Kidney capillary endothelial cell (primary cell): Measurements from ENCODE around the gene PTPRC.

Source experiments
- DNase-seq: peaks from one replicate; pipeline ENCODE4 v3.0.0-alpha.2; 2018; ENCODE audit warnings: low spot score

The PTPRC gene

DNA sequence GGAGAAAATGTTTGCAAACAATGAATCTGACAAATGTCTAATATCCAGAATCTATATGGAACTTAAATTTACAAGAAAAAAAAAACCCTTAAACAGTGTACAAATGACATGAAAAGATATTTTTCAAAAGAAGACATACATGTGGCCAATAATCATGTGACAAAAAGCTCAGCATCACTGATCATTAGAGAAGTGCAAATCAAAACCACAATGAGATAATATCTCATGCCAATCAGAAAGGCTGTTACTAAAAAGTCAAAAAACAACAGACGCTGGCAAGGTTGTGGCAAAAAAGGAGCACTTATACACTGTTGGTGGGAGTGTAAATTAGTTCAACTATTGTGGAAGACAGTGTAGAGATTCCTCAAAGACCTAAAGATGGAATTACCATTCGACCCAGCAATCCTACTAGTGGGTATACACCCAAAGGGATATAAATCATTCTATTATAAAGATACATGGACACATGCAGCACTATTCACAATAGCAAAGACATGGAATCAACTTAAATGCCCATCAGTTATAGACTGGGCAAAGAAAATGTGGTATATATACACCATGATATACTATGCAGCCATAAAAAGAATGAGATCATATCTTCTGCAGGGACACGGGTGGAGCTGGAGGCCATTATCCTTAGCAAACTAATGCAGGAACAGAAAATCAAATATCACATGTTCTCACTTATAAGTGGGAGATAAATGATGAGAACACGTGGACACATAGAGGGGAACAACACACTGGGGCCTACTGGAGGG, 123.2 kb downstream of the PTPRC start:
- DNase-seq = no peak

DNA sequence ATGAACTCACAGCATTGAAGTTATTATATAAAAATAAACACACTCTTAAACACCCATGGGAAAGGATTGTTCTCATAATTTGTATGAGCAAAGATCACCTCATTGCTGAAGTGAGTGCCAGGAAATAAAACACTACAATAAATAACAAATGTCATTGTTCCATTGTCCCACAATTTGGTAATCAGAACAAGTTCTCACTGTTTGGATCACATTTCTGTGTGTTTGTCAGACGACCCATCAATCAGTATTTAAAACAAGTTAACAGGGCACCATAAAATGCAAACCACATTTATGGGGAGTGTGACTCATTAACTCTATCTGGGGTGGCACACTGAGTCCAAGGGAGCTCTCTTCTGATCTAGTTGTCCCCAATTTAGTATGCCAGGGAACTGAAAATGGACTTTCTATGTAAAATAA, 124.5 kb downstream of the PTPRC start:
- no peak for DNase-seq

DNA sequence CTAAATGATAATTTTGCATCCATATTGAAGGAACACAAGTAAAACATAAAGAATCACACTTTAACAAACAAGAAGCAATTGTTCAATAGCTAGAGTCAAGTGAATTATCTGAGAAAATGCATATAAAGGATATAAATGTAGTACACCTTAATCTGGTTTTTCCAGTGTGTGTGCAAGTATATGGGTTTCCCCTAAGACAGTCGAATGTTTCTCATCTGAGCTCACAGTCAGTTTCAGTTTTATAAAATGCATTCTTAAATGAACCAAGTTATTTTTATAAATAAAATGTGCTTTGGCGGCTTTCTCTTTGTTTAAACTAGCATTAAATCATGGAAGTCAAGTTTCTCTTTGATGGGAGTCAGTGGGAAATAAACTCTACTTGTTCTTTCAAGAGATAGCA, 125.9 kb downstream of the PTPRC start:
- no peak for DNase-seq

DNA sequence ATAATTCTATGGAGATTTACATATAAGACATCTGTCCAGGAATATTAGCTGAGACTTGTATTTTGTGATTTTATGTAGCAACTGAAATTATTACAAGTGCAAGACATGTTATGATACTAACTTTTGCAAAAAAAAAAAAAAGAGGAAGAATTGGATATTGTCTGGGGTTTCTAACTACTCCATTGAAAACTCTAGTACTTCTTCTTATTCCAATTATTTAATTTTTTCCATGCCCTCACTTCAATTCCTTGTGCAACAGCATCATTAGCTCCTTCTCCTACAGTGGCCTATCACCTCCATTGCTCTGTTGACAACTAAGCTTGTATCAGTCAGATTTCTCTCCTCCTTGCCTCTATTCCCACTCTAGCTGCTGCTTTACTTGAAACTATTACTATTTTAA, 126.6 kb downstream of the PTPRC start:
- DNase-seq = no peak

DNA sequence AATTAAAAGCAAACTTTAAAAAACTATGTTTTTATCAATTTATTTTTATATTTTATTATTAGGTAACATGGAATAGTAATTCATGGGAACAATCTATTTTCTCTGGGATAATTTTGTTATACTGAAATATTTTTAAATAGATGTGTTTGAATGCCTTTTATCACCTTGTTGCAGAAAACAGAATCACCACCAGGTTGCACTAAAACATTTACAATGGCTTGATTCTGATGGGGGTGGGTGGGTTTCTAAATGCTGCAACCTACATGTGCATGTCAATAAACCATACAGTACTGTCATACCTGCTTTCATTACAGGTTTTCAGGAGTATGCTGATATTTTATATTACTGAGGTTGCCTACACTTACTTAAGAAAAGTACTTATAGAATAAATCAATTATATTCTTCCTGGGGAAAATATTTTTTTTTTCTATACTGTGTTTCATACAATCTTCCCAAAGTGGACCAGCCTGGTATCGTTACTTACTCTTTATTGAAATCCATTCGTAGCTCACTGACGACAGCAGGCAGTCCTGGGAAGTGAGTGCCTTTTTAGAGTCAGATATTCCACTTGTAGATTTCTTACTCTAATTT, 132.8 kb downstream of the PTPRC start:
- peak; percentile 48 for DNase-seq

DNA sequence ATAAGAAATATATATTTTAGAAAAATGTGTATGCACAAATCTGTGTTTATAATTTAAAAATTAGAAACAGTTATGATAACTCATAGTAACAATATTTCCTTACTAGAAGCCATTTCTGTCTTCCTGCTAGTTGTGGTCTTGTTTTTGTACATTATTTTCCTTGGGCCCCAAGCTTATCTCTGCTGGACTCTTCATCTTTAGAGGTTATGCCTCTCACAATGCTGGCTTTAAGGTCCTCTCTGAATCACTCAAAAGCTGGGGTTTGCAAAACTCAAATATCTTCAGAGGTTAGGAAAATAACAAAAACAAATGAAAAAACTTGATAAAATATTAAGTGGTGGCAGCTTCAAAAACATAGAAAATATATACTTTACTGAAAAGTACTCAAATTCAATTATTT, 133.8 kb downstream of the PTPRC start:
- no peak for DNase-seq

DNA sequence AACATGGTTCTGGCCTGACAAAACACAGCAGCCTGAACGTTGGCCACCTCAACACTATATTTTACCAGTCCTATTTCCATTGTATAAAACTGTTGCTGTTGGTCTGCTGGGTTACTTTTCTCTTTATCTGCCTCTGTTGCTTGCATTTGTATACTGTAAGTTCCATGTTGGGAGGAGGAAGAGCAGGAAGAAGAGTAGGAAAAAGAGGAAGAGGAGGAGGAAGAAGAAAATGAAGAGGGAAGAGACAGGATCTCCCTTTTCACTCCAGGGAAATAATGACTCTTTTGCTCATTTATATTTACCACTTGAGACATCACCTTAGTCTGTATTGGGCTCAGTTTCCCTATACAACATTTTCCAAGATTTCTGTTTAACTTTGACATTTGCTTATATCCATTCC, 134.2 kb downstream of the PTPRC start:
- DNase-seq = no peak

DNA sequence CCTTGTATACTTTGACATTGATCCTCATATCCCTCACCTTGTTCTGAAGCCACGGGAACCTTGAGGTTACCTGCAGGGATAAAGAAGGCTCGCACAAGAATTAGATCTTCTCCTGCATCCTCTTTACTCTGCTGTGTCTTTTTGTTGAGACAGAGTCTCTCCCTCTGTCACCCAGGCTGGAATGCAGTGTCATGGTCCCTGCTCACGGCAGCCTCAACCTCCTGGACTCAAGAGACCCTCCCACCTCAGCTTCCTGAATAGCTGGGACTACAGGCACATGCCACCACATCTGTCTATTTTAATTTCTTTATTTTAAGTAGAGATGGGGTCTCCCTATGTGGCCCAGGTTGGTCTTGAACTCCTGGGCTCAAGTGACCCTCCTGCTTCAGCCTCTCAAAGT, 134.7 kb downstream of the PTPRC start:
- DNase-seq = no peak

DNA sequence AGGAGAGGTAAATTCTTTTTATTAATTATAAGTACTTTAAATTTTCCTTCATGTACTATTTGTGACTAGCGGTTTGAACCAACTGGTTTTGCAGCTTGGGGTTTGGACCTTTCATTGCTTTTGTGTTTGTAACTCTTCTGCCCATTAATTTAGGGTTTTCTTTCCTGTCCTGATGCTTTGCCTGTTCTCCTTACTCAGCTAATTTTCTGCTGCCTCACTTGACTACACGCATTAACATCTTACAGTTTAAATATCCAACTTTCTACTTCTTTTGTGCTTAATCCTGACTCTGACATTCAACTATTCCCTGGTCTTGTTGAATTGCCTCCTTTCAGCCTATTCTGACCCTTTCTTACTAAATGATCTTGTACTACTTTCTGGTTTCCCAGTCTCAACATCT, 135.6 kb downstream of the PTPRC start:
- no peak for DNase-seq

DNA sequence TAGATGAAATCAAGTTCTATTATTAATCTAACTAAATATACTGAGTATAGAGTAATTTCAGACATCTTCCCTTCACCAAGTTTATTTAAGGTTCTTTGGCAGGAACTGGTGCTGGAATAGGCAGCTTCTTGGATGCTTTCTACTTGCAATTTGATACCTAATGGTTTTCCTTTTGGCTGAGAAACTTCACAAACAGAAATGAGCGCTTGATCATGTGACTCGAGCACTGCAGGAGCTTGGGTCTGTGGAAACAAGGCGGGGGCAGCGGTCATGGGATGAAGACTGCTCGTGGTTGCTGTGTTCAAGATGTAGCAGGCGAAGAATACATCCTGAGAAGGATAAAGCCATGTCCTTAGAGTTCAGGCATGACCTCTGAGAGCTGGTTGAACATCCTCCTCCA, 136.8 kb downstream of the PTPRC start:
- DNase-seq = no peak

DNA sequence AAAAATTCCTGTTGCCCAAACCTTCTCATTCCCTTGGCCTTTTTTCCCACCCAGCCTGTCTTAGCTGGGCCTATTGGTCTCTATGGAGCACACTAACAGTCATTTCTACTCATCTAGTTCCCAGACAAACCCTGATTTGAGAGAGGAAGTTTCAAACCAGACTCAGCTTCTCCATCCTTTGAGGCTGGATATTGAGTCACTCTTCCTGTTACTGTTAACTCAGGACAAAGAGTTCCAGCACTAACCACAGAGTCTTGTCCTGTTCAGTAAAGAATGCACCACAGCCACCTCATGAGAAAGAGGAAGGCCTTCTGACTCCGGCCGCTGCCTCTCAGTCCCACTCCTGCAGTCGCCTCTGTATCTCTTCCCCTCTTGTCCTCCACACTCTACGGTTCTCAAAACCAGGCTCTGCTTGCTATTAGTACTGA, 137.8 kb downstream of the PTPRC start:
- peak; percentile 98 for DNase-seq

DNA sequence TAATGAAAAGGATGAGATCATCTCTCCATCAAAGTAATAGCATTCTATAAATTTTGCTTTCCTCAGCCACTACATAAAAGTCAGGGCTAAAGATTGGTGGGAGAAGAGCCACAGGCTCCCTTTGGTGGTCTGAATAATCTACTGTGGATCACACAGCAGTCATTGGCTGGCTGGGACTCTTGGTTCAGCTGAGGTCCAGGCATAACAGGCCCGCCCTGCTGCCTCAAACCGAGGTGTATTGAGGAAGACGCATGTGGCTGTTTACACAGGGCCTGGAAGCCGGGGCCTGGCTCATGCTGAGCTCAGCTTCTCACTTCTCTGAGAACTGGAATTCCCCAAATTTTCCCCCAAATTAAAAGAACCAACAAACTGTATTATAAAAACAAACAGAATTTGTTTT, 139.2 kb downstream of the PTPRC start:
- DNase-seq = no peak

DNA sequence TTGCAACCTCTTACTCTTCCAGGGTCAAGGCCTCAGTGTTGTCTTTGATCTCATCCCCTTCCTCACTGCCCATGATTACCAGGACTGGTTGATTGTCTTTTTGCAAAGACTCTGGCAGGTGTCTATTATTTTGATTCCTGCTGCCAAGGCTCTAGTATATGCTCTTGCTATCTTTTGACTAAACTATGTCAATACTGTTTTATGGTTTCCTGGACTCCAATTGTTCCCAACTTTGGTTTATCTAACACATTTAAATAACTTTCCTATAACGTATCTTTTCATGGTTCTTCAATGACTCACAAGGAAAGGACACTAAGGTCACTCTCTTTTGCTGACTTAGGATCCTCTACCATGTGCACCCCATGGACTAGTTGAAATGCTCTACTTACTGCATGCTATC, 141.5 kb downstream of the PTPRC start:
- peak; percentile 55 for DNase-seq

DNA sequence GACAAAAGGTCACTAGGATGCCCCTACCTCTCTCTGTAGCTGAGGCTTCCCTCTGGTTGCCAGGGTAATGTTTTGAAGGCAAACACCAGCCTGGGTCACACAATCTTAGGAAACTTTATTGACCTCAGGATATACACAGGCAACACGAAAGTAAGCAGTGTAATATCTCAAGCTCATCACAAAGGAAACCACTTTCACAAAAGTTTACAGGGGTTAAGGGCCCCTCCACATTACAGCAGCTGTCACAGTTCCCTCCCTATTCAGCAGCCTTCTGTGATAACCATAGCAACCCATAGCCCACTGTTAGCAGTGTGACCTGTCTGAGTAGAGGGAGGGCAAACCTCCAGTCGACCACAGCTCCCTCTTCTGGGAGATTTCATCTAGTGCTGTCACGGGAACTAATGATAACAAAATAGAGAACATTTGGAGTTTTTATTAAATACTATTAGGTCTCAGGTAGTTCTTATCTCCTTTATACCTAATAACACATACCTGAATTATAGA, 149.8 kb downstream of the PTPRC start:
- no peak for DNase-seq

DNA sequence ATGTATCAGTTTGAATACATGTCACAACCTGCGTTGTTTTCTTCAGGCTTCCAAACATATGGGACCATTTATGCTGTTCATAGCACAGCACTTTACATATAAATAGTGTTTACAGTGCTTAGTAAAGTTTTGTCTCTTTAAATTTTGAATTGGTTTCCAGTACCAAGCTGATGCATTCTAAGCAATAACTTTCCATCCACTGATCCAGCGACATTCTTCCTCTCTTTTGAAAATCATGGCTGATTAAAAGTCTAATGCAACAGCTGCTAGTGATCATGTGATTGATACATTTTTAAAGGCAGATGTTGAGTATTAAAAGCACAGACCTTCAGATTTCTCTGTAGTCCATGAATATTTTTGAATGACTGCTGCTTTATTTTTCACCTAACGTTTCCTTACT, 154.9 kb downstream of the PTPRC start:
- DNase-seq = no peak

DNA sequence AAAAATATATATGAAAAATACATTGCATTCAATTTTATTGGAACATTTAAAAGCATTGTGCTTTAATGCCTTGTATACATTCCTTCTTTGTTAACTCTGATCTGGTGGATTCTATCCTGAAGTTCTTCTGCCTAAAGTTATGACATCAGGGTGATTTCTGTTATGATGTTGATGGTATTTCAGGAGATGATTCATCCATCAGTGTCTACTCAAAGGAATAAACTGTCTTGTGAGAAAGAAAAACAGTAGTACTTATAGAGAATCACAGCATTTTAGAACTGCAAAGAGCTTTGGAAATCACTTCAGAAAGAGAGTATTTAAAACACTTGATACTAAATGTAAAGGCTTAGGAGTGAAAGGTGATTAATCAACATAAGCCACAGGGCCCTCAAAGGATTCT, 155.7 kb downstream of the PTPRC start:
- DNase-seq = no peak

DNA sequence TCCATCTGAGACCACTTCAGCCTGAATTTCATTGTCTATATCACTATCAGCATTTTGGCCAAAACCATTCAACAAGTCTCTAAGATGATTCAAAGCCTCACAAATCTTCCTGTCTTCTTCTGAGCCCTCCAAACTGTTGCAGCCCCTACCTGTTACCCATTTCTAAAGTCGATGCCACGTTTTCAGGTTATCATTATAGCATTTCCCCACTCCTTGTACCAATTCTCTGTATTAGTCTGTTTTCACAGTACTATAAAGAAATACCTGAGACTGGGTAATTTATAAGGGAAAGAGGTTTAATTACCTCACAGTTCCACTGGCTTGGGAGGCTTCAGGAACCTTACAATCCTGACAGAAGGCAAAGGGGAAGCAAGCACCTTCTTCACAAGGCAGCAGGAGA, 158.8 kb downstream of the PTPRC start:
- no peak for DNase-seq

DNA sequence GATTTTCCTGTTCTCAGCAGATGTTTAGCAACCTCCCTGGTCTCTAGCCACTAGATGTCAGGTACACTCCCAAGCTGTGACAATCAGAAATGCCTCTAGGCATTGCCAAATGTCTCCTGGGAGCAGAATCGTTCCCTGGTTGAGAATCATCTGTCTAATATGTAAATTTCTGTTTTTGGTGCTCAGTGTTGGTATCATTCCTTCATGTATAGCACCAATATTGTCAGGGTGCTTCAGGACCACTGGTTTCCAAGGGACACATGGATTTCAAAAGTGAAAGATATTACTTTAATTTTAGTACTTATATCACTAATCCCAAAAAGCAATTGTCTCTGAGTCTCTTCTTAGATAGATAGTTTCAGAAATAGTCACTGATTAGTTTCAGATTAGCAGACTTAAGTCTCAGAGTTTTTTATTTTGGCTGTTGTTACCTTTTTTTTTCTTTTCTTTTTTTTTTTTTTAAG, 160.1 kb downstream of the PTPRC start:
- DNase-seq = no peak

DNA sequence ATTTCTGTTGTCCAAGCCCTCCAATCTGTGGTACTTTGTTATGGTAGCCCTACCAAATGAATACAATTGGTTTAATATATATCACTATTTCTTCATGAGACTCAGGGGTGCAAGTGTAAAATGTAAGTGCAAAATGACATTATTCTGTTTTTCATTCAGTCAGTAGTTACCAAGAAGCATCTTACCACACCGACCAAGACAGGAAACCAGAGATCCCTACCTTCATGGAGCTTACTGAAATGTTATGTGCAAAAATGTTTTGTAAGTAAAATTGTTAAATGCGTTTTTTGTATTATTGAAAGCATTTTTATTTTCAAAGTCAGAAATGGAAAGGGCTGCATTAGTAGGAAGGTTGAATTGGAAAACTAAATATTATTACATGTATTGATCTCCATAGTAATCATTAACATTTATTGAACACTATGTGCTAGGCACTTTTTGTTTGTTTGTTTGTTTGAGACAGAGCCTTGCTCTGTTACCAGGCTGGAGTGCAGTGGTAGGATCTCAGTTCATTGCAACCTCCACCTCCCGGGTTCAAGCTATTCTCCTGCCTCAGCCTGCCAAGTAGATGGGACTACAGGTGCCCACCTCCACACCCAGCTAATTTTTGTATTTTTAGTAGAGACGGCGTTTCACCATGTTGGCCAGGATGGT, 166.8 kb downstream of the PTPRC start:
- no peak for DNase-seq

DNA sequence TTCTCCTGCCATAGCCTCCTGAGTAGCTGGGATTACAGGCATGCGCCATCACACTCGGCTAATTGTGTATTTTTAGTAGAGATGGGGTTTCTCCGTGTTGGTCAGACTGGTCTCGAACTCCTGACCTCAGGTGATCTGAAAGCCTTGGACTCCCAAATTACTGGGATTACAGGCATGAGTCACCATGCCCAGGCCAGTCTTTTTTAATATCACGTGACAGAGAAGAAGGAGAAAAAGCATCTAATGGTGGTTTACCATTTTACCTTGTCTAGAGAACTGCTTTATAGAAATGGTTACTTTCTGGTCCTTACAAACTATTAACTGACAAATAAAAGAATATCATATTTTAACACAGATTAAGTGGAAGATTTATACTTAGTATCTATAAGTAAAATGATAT, 168.0 kb downstream of the PTPRC start:
- no peak for DNase-seq
